ENCODE data around the gene CASP9. TPM values are rescaled to one million over a fixed set of nuclear protein-coding genes. Genes with fewer than 3 reads are reported as not detected.
"Not testable (repeated sequence)": the region's sequence is repeated elsewhere in the genome, so short reads cannot be mapped to it uniquely, and the experiment has no call there.

CASP9 gene
- total RNA-seq, 1 experiment from 2014 or later, result 11.3 TPM

DNA sequence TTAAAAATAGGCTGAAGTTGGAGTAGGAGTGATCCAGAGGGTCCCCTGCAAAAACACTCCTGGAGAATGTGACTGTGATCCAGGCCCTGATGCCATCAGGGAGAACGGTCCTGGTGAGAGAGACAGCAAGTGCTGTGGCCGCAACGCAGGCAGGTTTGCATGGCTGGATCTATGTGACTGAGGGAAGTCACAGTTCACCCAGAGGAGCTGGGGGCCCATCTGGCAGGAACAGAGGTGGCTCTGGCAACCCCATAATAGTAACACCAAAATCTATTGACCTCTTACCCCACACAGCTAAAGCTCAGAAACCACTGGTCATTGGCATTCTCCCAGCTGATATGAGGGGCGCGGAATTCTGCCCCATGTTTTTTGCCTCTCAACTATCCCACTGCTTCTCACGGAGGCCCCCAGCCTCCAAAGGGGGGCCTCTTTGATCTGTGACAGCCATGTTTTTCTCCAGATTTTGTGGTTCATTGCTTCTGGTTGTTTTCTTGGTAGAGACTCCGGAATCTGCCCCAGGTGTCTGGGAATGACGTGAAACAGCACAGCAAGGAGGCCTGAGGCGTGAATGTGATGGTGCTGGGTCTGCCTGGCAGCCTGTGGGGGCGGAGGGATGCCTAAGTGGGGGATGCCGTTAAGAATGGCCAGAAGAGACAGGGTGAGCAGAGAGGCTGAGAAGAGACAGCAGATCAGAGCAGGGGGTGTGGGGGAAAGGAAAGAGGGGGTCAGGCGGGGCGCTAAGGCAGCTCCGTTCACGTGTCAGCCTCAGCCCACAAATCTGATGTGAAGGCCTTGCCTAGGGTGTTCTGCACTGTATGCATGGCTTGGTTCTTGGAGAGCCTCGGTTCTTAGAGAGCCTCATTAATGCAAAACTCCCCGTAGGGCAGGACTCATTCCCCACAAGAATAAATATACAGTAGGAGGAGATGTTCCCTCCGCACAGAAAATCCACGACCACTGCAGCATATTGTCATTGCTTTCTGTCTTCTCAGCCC, 23.5 kb downstream of the CASP9 start:
- DNase-seq (ENCODE audit: low read depth), result no peak

DNA sequence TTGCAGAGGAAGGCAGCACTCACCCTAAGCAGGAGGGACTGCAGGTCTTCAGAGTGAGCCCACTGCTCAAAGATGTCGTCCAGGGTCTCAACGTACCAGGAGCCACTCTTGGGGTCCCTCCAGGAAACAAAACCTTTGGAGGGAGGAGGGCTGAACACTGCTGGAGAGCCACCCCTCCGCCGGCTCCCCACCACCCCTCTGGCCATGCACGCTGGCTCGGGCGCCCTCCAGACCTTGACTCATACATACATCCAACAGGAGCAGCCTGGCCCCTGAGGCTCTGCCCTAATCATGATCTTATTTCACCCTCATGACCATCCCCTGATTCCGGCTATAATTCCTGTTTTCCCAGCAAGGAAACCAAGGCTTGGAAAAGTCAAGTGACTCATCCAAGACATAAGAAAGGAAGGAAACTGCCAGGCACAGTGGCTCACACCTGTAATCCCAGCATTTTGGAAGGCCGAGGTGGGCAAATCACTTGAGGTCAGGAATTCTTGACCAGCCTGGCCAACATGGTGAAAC, 30.1 kb downstream of the CASP9 start:
- no peak for DNase-seq (ENCODE audit: low read depth)

DNA sequence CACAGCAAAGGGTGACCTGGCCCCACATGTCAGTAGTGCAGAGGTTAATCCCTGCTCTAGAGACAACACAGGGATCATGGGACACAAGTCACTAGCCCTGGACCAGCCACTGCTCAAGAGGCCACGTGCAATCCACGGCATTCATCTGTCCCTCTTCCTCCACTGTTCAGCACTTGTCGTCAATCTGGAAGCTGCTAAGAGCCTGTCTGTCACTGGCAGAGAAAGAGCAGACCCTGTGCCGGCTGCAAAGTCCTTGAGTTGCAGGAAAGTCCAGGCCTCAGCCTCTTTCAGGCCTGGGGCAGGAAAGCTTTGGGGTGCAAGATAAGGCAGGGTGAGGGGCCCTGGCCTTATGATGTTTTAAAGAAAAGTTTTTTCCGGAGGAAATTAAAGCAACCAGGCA, 31.4 kb downstream of the CASP9 start:
- DNase-seq (ENCODE audit: low read depth), result no peak

DNA sequence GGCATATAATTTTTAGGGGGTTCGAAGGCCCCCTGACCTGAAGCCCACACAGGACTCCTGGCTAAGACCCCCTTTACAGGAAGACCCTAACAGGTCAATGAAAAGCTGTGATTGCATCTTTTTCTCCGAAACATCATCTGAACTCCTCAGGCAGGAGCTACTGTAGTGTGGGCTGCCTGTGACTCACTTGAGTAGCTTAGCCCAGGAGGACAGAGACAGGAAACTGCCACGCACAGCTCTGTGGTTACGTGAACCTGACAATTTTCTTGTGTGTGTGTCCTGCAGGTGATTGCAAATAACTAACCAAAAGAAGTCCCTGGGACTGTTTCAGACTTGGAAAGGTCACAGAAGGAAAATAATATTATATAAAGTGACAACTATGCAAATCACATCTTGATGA, 33.0 kb downstream of the CASP9 start:
- peak; percentile 2 for DNase-seq (ENCODE audit: low read depth)

DNA sequence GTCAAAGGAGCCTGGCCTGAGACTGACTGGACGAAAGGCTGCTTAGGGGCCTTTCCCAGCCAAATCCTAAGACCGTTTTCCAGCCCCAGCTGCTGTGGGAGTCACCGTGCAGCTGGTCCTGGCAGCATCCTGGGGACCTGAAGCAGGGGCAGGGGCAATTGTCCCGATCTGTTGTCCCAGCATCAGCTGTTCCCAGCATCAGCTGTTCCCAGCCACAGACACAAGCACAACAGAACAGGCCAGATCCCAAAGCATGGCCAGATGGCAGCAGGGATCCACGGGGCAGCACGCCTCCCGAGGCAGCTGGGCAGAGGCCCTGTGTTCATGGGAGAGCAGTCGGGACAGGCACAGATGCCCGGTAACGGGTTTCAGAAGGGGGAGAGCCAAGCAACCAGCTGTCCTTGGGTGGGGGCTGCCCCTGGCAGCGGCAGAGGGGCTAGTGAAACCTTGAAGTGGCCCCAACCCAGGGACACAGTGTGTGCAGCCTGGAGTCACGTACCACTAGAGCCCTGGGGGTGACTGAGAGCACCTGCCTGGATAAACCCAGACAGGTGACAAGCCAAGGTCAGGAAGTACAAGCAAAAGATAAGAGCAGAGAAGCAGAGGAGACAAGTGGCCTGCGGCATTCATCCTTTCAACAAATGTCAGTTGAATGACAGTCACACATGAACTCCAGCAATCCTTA, 34.8 kb downstream of the CASP9 start:
- DNase-seq (ENCODE audit: low read depth), result peak; percentile 69

DNA sequence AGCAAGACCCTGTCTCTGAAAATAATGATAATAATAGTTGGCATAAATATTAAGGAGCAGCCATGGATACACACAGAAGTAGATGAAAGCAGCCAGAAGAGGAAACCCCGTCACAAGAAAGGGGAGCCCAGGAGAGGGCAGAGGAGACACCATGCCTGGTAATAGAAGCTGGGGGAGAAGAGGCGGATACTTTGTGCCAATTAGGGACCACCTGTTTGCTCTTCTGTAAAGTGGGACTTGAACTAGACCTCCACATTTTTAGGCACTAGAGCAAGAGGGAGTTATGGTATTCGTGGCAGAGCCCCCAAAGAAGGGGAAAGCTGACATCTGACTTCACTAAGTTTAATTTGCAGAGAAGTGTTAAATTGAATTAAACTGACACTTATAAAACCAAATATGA, 35.6 kb downstream of the CASP9 start:
- DNase-seq (ENCODE audit: low read depth), result no peak

DNA sequence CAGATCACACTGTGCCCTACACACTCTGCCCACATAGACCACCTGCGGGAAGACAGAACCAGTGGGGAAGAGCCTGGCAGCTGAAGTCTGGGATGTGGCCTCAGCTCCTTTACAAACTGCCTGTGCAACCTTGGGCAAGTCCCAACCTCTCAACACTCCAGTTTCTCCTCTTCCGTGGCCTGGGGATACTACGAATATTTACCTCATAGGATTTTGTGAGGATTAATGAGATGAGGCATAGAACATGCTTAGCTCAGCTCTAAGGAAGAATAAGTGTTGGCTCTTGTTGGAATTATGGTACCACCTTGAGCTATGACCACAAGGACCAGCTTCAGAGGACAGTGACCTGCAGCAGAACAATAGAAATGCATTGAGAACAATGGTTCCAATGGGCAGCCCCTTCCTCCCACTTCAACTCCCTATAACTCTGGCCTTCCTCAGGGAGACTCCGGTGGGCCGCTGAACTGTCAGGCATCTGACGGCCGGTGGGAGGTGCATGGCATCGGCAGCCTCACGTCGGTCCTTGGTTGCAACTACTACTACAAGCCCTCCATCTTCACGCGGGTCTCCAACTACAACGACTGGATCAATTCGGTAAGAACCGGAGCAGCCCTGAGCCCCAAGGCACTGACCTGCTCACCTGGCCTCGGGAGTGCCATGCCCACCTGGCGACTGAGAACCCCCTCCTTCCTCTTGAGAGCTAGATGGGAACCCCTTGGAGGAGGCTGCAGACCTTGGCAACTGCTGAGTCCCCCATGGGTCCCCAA, 37.0 kb downstream of the CASP9 start:
- not testable (repeated sequence) for DNase-seq (ENCODE audit: low read depth)

DNA sequence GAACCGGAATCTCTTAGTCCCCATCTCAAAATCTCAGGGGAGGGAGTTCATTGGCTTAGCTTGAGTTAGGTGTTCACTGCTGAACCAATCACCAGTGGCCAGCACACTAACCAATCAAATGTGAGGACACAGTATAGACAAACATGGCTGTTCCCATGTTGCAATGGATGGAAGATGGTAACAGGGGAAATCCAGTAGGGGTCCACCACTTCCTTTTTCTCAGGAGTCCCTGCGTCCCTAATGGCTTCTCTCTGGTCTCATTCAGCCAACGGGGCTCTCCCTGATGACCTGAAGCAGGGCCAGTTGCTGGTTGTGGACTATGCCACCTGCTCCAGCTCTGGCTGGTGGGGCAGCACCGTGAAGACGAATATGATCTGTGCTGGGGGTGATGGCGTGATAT, 38.4 kb downstream of the CASP9 start:
- no peak for DNase-seq (ENCODE audit: low read depth)

DNA sequence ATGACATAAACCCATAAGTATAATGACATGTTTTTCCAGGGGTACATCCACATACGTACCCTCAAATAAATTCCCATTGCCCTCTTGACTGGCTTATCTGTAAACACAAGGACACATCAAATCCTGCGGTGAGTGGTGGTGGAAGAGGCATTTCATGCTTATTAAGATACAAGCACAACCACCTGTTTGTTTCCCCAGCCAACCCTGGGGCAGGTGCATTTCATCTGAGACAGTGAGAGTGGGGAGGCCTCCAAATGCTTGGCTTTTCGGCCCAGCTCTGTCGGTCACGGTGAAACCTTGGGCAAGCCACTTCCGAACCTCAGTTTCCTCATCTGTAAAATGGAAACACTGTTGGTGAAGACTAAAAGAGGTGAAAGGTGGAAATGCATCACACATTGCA, 39.6 kb downstream of the CASP9 start:
- DNase-seq (ENCODE audit: low read depth), result not testable (repeated sequence)

DNA sequence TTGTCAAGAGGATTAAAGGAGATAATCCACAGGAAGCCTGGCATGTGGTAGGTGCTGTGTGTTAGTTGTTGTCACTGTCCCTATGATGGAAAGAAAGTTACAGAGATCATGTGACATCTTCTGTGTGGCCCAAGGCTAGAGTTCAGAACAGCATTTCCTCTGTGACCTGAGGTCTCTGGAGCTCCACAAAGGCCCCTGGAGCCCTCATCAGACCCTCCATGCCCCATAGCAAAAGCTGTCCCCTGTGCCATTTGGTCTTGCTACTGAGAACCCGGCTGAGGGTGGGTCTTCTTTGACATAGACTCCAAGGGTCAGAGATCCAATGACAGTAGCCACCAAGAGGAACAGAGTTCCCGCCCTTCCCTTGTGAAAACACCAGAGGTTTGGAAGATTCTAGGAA, 40.0 kb downstream of the CASP9 start:
- DNase-seq (ENCODE audit: low read depth), result no peak

DNA sequence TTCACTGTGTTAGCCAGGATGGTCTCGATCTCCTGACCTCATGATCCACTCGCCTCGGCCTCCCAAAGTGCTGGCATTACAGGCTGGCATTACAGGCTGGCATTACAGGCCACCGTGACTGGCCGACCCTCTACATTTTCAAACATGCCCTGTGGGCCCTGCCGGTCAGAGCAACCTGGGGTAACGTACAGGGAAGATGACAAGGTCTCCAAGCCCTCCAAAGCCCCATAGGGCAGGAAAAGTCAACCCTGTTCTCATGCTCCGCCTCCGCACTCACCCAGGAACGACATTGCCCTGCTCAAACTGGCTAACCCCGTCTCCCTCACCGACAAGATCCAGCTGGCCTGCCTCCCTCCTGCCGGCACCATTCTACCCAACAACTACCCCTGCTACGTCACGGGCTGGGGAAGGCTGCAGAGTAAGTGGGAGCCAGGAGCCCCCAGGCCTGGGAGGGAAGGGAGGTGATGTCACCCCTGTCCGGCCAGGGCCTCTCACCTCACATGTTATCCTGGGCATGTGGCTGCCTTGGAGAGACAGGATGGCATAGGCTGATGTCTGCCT, 41.0 kb downstream of the CASP9 start:
- not testable (repeated sequence) for DNase-seq (ENCODE audit: low read depth)

DNA sequence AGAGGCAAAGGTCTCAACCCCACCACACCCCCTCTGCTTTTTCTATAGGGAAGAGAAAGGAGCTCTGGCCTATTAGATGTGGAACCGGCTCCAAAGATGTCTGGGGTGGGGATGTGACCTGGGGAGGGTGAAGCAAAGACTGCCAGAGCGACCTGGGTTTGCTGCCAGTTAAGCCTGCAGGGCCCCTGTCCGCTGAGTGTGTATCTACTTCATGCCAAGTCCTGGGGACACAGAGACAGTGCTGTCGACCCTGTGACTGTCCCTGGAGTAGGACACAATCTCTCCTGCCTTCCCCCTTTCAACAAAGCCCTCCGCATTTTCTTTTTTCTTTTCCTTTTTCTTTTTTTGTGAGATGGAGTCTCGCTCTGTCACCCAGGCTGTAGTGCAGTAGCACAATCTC, 41.6 kb downstream of the CASP9 start:
- DNase-seq (ENCODE audit: low read depth), result not testable (repeated sequence)

DNA sequence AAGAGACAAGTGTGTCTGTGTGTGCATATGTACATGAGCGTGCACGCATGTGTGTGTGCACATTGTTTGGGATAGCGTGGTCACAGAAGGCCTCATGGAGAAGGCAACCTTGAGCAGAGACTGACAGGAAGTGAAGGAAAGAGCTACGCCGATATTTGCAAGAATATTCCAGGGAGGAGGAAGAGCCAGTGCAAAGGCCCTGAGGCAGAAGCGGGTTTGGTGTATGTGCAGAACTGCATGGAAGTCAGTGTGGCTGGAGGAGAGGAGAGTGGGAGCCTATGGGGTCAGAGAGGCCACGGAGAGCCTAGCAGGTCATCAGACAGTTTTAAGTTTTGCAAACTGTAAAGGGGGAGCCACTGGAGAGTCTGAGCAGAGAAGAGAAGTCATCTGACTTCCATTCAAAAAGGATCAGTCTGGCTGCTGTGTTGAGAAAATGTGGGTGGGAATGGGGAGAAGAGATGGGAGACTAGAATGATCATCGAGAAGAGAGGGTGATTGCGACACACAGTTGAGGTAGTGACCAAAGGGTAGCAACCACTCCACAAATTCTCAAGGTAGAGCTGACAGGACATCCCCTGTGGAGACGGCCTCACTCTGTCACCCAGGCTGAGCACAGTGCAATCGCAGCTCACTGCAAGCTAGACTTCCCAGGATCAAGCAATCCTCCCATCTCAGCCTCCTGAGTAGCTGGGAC, 44.2 kb downstream of the CASP9 start:
- no peak for DNase-seq (ENCODE audit: low read depth)

DNA sequence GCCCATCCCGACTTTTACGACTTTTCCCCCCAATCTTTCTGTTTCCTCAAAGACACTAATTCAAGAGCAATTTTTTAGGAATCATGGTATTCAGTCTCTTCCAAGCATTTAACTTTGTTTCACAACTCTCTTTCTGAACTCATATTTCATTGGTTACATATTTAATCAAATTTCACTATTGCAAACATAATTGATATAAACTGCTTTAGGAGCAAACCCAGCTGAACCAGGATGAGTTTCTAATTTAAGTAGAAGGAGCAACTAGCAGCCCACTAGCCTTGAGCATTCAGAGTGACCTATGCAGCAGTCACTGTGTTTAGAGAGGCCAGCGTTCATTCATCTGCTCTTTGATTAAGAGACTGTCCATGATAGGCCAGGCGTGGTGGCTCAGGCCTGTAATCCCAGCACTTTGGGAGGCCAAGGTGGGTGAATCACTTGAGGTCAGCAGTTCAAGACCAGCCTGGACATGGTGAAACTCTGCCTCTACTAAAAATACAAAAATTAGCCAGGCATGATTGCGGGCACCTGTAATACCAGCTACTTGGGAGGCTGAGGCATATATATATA, 46.3 kb downstream of the CASP9 start:
- DNase-seq (ENCODE audit: low read depth), result no peak

DNA sequence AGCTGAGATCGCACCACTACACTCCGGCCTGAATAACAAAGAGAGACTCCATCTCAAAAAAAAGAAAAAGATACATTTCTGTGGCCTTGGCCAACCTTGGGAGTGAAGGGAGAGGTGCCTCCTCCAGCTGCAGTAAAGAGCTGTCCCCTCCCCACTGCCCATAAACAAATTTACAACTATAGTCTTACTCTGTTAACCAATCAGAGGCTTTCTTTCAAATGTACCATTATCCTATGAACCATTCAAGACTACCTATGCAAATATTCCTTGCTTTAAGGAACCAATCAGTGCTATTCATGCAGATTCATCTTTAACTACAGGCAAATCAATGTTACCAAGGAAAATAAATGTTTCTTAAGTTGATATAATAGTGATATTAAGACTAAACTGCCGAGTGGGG, 47.1 kb downstream of the CASP9 start:
- no peak for DNase-seq (ENCODE audit: low read depth)

DNA sequence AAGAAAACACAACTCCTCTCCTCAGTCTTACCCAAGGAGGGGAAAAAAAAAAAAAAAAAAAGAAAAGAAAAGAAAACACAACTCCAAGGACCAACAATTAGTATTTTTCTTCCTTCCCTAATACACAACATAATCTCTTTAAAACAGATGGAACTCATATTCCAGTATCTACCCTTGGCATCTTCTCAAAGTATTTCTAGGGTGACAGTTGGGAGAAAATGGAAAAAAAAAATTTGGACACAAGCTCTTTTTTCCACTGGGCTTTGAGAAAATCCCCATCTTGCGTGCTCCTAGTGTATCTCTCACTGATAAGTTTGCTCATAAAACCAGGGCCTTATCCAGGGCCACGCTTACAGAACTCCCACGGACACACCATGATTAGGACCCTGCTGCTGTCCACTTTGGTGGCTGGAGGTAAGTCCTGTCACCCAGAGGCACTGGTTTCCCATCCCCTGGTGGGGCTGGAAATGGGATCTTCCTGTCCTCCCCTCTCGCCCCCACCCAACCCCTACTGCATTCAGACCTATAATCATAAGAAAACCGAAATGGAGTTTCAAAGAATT, 48.2 kb downstream of the CASP9 start, which contains the start of gene CELA2B:
Gene CELA2B (plus strand): TSS at position 353 of the 563 bp plus-strand sequence. CDS start 22 bp downstream, at position 375.
- no peak for DNase-seq (ENCODE audit: low read depth)

DNA sequence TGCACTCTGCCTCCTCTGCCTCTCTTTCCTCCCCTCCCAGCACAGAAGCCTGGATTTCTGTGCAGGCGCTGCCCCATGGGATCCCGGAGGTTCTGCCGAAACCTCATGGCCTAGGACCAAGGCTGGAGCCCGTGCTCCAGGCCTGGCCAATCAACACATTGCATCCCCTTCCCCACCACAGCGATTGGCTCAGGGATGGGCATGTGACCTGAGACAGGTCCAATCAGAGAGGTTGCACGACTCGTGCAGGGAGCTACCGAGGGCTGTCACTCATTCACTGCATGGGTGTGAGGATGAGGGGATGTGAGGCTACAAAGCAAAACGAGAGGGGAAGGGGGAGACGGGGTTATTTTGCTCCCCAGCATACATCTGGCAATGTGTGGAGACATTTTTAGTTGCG, 51.4 kb downstream of the CASP9 start:
- DNase-seq (ENCODE audit: low read depth), result no peak

DNA sequence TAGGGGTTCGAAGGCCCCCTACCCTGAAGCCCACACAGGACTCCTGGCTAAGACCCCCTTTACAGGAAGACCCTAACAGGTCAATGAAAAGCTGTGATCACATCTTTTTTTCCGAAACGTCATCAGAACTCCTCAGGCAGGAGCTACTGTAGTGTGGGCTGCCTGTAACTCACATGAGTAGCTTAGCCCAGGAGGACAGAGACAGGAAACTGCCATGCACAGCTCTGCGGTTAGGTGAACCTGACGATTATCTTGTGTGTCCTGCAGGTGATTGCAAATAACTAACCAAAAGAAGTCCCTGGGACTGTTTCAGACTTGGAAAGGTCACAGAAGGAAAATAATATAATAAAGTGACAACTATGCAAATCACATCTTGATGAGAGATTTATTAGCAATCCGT, 52.3 kb downstream of the CASP9 start:
- DNase-seq (ENCODE audit: low read depth), result not testable (repeated sequence)

DNA sequence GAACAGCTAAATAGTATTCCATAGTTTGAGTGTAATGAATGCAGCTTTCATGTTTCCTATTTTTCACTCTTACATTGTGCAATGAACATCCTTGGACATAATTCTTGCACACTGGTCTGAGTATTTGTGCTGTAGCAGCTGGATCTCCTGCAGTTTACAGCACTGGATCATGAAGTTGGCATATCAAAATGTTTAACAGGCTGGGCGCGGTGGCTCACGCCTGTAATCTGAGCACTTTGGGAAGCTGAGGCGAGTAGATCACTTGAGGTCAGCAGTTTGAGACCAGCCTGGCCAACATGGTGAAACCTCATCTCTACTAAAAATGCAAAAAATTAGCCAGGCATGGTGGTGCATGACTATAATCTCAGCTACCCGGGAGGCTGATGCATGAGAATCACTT, 52.9 kb downstream of the CASP9 start:
- DNase-seq (ENCODE audit: low read depth), result not testable (repeated sequence)
